Right renal pelvis (tissue), 4 donors: ENCODE data around the gene TMCO2. TPM values are rescaled to one million over a fixed set of nuclear protein-coding genes. Genes with fewer than 3 reads are reported as not detected.
A peak's percentile ranks its signal among the peaks of the same experiment; 100 is the strongest.

ENCODE experiments used
- DNase-seq, 4 donors: peaks; one replicate each; pipeline ENCODE4 v3.0.0-alpha.2; 2013; ENCODE audit warnings: low read depth in 4 of 4, low spot score in 3 of 4, missing footprints in 1 of 4
- polyA plus RNA-seq, 4 donors: library from polyadenylated mRNA; unstranded; fragments of 120-200 nt; gene quantifications; one replicate each; pipeline ENCODE4 v1.2.1, GENCODE V29; 2013; ENCODE audit not compliant: insufficient read length in 4 of 4

Gene TMCO2
- polyA plus RNA-seq, 4 donors: not detected

DNA sequence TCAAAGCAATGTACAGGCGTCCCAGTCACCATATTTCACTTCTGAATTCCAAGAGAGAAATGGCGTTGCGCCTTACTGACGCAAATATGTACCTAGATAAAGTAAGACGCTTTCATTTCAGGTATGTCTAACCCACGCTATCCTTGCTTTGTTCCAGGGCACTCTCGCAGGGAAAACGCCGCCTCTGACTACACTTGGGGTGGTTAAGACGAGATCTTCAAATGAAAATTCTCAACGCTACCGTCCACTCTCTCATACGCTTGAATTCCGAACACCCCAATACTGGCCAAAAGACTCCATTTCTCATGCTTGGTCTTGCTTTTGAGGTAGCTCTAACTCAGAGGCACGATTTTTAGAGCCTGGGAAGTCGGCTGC, 9.6 kb downstream of the TMCO2 start:
- peak in 2 of 4 donors; percentile 35 to 38 for DNase-seq

DNA sequence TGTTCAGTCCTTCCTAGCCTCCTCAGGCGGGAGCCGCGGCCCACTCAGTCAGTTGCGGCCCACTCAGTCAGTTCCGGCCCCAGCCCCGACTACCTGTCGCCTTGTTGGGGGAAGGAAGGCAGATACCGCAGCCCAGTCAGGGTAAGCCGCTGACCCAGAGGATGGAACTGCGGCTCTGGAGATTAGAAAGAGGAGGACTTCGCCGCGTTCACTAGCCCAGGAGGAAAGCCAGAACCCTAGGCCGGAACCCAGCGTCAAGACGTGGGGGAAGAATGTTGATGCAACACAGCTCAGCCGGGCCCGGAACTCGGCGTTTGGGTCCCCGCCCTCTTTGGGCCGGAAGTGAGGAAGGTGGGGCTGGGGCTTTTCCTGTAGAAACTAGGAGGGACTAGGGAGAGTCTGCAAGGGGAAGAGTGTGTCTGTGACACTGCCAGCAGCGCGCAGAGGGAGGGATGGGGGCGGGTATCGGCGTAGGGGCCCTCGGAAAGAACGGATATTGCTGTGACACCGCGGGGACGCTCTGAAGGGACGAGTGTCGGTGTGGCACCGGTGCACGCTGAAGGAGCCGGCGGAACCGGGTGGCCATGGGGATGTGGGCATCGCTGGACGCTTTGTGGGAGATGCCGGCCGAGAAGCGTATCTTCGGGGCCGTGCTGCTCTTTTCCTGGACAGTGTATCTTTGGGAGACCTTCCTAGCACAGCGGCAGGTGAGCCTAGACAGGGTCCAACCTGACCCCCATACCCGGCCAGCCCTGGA, 10.1 kb downstream of the TMCO2 start, which contains the start of gene ZMPSTE24:
ZMPSTE24 (plus strand) TSS at position 549 of the 757 bp plus-strand sequence; CDS start at position 585, 36 bp downstream.
- DNase-seq: peak; percentile 95

DNA sequence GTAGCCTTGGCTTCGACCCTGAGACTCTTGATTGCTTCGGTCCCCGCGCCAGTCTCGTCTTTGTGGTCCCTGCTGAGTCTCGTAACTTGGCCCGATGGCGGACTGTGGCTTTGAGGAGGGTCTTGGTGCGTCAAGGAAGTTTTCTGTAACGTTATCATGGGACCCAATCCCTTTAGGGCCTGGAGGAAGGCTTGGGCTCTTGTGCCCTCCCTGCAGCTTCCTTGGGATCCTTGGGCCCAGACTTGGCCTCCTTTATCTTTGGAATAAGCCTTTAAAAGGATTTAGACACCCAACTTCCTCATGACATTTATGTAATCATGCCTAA, 10.7 kb downstream of the TMCO2 start:
- DNase-seq: no peak

DNA sequence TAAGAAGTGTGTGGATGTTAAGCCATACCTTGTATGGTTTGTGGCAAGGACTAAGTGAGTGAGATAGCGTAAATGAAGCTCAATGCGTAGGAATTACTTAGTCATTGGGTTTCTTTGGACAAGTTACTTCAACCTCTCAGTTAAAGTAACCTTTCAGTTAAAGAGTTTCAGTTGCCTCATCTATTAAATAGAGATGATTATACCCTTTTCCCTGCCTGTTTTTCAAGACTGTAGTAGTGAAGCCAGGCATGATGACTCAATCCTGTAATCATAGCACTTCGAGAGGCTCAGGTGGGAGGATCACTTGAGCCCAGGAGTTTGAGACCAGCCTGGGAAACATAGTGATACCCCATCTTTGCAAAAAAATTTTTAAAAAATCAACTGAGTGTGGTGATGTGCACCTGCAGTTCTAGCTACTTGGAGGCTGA, 16.6 kb downstream of the TMCO2 start:
- no peak for DNase-seq

DNA sequence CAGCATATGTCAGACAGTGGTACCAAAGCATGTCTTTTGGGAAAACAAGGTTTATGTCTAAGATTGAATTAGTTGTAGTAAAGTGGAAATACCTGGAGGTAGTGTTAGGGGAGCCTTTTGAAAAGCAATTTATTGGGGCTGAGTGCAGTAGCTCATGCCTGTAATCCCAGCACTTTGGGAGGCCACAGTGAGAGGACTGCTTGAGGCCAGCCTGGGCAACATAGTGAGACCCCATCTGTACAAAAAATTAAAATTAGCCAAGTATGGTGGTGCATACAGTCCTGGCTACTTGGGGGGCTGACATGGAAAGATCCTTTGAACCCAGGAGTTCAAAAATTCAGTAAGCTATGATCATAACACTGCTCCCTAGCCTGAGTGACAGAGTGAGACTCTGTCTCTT, 17.6 kb downstream of the TMCO2 start:
- DNase-seq: no peak

DNA sequence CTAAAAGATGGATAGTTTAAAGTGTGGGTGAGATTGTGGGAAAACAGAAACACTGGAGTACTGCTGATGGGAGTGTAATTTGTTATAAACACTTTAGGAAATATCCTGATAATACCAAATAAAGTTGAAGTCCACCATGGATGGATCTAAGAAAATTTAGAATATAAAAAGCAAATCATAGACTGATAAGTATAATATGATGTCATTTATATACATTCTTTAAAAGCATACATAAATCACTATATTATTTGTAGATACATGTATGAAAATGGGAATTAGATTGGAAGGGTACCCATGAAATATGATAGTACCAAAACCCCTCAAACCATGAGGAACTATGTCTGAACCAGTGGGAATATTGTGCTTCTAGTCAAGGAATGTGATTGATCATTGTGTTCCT, 18.2 kb downstream of the TMCO2 start:
- DNase-seq: no peak

DNA sequence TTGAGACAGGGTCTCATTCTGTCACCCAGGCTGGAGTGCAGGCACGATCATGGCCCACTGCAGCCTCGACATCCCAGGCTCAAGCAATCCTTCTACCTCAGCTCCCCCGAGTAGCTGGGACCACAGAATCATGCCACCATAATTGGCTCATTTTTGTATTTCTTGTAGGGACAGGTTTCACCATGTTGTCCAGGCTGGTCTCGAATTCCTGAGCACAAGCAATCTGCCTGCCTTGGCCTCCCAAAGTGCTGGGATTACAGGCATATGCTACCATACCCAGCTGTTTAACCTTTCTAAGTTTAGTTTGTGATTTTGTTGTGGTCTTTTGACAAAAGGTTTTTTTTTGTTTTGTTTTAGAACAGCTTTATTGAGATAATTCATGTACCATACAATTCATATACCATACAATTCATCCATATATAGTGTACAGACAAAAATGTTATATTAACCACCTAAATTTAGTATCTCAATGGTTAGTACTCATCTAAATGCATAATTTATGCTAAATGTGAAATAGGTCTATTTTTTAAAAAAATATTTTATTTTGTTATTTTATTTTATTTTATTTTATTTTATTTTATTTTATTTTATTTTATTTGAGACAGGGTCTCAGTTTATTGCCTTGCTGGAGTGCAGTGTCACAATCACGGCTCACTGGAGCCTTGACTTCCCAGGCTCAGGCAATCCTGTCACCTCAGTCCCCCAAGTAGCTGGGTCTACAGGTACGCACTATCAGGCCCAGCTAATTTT, 19.2 kb downstream of the TMCO2 start:
- no peak for DNase-seq

DNA sequence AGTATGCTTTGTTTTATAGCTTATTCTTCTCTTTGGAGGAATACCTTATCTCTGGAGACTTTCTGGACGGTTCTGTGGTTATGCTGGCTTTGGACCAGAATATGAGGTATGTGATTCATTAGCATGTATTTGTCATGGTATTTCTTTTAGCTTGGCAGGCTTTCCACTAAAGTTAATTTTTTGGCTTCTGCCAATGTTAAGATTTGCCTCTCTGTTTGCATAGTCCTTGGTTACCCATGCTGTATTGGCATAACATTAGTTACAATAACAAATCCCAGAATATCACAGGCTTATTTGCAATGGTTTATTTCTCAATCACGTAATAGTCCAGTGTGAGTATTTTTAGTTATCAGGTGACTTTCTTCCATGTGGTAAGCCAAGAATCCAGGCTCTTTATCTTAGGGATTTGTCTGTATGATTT, 20.0 kb downstream of the TMCO2 start:
- no peak for DNase-seq

DNA sequence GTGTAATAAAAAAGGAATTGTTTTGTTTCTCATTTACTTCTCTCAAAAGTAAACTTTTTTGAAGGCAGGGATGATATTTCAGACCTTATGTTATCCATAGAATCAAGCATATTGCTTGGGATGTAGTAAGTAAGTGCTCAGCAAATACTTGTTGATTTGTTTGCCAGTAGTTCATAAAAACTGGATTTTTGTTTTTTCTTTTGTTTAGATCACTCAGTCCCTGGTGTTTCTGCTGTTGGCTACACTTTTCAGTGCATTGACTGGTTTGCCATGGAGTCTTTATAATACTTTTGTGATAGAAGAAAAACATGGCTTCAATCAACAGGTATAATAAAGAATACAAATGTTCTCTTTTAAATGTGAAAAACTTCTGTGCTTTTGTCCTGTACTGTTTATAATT, 20.5 kb downstream of the TMCO2 start:
- no peak for DNase-seq

DNA sequence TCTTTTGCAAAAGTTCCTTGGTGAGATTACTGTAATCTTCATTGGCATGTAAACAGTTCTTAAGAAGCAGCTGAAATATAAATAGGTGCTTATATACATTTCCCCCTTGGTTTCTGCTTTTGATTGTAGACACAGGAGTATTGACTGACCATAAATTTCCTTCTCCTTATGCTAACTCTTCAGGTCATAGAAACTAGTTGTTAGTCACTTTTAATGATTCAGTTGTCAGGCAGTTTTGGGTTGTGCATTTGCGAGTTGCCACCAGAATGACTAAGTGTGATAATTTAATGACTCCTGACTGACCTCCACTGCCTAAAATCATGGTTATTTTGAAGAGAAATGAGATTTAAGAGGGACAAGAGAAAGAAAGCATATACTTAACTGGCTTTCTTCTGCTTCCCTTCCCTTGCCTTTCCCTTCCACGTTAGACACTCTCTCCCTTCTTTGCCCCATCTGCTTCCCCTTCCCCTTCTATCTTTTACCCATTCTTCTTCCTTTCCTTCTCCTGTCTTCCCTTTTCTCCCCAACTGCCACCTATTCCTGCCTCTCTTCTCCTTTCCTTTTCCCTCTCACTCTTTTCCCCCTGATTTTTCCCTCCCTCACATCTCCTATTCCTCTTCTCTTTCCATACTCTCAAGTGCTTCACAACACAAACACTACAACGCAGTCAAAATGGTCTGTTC, 22.6 kb downstream of the TMCO2 start:
- no peak for DNase-seq

DNA sequence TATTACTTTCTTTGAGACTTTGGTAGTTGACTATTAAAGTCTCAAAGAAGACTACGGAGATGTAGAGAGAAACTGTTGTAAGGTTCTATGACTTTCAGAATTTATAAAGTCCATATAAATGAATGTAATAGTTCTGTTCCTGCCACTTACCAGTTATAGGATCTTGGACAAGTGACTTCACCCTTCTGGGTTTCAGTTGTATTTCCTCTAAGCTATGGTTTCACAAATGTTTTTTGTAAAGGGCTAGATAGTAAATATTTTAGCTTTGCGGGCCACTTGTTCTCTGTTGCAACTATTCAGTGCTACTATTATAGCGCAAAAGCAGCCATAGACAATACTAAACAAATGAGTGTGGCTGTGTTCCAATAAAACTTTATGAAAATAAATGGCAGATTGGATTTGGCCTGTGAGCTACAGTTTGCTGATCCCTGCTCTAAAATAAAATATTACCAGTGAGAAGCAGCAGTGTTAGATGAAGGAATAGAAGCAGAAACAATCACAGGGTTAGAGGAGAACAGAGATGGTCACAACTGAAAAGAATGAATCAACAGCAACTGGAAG, 25.0 kb downstream of the TMCO2 start:
- DNase-seq: no peak

DNA sequence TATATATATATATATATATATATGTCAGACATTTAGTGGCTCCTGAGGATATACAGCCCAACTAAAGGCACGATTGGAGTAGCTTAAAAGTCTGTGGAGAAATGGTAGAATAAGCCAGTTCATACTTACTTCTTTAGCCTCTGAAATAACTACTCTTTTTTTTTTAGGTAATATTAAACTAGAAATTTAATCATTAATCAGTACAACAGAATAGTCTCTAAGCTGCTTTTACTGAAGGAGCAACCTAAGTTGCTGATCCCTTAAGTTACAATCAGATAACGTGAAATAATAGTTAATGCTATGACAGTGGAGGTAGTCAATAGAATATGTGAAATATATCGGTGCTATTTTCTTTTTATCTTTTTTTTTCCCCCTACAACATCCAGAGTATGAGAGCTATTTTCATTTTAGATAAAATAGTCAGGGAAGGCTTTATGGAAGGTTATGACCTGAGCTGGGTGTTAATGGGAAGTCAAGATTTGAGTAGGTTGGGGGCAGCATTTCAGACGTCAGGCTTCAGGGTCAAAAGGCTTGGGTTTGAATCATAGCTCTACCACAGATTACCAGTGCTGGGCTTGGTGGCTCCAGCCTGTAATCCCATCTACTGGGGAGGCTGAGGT, 25.9 kb downstream of the TMCO2 start:
- DNase-seq: no peak

DNA sequence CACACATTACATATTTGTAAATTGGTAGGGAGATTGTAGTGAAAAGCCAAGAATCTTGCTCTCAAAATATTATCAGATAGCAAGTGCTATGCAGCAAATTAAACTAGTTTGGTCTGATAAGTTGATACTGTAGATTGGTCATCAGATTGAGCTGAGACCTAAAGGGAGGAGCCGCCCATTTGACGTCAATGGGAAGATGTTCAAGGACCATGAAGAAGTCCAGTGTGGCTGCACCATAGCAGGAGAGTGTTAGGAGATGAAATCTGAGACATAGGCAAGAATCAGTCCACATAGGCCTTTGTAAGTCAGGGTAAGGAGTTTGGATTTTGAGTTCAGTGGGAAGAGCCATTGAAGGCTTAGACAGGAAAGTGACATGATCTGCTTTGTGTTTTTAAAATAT, 26.6 kb downstream of the TMCO2 start:
- no peak for DNase-seq

DNA sequence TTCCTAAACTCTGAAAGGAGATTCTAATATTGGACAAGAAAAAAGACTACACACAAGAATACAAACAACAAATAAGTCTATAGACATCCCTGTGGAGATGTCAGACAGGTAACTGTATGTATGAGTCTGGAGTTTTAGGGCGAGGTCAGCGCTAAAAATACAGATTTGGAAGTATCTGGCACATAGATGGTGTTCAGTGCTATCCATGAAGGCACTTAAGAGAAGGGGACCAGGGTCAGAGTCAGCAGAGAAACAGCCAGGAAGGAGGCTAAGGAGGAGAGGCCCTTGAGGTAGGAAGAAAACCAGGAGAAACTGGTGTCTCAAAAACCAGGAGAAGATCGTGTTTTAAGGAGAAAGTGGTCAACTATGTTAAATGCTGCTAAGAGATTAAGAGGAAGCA, 28.4 kb downstream of the TMCO2 start:
- no peak for DNase-seq

DNA sequence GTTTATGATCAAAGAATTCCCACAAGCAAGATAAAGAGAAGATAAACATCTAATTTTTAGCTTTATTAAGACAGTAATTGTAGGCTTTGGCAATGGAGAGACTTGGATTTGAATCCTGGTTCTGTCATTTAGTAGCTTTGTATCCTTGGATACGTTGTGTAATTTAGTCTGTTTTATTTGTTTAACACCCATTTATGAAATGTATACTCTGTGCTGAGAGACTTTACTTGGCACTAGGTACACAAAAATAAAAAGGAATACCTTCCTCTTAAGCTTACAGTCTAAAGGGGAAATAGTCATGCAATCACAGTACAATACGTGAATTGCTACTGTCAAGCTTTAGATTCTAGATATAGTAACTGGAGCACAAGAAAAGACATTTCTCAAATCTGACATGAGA, 34.1 kb downstream of the TMCO2 start:
- DNase-seq: no peak

DNA sequence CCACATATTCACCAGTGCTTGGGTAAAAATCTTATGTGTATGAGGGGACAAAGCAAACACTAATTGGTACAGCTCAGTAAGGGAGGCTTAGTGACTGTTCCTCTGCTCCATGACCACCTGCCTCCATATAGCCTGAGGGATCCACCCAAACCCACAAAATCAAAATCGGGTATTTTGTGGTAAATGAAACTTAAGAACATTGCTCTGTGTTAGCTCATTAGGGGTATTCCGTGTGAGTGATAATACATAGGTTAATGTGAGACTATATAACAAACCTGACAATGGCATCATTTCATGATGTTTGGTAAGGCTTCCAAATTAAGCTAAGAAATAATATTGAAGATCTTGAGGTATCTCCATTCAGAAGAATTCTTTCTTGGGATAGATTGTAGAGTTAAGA, 43.6 kb downstream of the TMCO2 start:
- no peak for DNase-seq

DNA sequence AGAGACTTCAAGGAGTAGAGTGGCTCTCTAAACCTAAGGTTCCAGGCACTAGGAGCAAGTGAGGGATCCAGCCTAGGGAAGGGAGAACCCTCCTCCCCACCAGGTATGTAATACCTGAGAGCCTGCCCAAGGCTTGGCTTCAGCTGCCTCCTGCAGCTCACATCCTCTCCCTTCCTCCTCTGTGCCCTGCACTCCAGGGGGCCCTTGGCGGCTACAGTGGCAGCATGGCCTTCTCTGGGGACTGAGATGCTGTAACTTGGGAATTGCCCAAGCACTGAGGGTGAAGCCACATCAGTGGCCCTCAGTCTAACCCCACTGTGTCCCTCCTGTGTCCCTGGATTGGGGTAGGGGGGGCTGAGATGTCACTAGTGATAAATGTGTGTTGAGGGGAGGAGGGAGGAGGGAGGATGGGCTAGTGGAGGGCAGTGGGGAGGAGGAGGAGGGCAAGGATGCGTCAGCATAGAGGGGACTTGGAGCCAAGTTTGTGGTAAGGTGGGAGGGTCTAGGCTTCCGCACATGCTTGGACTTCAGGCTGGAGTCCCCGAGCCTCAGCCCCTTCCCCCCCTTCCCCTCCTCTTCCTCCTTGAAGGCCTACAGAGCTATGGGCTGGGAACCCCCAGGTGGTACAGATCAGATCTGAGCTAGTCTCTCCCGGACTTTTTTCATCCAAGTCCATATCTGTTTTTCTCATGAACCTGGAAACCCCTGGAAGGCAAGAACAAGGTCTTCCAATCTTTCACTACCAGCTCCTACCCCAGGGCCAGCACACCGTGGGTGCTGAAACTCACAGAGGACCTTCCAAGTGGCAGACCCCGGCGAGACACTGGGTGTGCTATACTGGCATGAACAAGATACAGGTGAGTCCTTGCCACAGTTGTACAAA, 51.9 kb downstream of the TMCO2 start:
- DNase-seq: no peak

DNA sequence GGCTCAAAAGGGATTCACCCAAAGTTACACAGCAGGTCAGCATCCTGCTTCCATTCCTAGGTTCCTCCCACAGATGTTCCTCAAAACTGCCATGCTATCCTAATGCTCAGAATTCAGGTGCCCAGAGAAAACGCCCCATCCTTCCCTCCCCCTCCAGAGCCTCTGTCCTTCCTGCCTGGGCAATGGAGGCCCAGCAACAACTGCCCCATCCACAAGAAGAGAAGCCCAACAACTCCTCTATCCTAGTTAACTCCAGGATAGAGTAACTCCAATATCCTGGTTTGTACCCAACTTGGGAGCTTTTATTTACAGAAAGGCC, 52.5 kb downstream of the TMCO2 start:
- DNase-seq: no peak

DNA sequence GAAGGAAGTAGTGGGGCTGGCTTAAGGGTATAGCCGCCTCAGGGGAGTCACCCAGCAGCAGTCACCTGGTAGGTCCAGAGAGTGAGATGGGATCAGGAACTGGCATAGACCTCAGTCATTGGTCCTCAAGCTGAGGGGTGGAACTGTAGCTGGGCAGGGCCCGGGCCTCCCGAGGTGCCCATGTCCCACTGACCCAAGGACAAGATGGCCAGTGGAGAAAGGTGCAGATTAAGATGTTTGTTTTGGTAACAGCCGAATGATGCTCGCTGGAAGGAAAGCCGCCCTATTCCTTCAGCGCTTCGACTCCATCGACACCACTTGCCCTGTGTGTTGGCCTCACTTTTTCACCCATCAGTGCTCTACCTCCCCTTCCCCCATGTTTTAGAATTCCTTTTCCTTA, 52.9 kb downstream of the TMCO2 start:
- DNase-seq: no peak

DNA sequence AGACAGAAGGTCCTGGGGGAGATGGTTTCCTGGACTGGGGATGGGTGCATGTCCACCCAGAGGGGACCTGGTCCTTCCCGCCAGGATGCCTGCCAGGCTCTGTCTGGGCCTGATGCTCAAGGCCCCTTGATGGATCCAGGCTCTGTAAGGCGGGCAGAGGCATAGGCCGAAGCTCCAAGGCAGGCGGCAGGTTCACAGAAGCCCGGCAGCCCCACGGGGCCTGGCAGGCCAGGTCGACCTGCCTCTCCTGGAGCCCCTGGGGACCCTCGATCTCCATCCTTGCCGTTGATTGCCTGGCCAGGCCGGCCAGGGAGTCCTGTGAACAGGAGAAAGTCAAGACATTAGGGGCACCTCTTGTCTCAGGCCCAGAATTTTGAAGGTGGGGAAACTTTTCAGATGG, 53.3 kb downstream of the TMCO2 start:
- no peak for DNase-seq
